Measurements from ENCODE around the gene NDRG4.
"Not testable (repeated sequence)": the region's sequence is repeated elsewhere in the genome, so short reads cannot be mapped to it uniquely, and the experiment has no call there.

NDRG4 gene

DNA sequence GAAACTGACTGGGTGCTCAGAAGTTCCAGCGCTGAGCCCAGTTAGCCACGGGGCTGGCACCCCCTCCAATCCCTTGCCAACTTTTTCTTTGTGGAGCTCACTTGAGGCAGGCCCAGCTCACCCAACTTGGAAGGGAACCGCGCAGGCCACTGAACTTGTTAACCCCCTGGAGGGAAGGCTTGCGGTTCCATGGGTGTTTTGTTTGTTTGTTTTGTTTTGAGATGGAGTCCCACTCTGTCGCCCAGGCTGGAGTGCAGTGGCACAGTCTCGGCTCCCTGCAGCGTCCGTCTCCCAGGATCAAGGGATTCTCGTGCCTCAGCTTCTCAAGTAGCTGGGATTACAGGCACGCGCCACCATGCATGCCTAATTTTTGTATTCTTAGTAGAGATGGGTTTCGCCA, 34.1 kb upstream of the NDRG4 start:
- no peak for DNase-seq

DNA sequence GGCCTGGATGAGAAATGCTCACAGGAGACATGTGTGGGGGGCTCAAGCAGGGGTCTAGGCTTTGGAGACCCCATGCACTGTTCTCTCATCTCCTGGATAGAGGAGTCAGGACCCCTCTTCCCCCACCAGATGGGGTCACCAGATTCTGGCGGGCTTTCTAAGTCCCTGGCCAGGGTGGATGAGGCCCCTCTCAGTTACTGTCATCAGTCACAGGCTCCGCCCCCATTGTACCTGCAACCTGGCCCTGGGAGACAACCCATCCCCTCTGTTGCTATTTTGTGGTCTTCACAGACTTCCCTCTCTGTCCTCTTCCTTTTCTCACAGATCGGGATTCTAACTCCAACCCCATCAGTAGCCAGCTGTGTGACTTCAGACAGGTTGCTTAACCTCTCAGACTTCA, 33.5 kb upstream of the NDRG4 start:
- DNase-seq, result no peak

DNA sequence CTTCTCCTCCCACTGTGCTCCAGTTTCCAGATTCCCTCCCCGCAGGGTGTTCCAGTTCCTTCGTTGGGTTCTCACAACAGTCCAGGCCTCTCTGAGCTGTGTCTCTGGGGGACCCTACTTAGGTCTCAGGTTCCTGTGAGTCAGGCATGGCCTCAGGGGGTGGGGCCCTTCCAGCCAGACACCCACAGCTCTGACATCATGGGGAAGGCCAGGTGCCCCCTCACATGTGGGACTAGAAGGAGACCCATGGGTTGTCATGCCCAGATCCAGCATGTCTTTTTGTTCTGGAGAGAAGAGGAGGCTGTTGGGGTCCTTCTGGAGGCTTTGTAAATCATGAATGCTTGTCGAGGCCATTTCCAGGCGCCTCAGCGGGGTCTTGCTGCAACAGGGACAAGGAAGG, 32.0 kb upstream of the NDRG4 start:
- no peak for DNase-seq

DNA sequence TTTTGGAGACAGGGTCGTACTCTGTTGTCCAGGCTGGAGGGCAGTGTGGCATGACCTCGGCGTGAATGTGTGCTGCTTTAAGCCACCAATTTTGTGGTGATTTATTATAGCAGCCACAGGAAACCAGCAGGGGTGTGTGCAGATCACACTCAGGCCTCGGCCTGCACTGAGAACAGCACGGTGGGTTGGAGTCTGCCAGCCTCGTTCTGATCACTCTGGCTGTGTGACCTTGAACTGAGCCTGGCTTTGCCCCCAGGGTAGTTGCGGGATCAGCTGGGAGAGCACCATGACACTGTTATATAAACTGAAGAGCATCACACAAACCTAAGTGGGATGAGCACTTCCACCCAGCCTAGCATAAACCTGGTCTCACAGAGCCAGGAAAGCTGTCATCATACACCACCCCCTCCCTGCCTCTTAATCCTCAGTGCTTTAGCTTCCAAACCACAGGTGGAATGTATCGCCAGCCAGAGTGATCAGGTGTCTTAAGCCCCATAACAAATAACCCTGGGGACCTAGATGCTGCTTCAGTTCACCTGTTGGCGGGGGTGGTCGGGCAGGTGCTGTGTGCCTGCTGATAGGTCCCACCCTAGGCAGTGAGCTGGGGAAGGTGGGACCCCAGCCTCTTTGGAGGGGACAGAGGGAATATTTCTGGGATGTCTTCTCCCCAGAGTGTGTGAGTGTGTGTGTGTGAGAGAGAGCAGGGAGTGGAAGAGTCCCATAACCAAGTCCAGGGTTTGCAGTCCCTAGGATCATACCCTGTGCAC, 28.6 kb upstream of the NDRG4 start:
- DNase-seq, result no peak

DNA sequence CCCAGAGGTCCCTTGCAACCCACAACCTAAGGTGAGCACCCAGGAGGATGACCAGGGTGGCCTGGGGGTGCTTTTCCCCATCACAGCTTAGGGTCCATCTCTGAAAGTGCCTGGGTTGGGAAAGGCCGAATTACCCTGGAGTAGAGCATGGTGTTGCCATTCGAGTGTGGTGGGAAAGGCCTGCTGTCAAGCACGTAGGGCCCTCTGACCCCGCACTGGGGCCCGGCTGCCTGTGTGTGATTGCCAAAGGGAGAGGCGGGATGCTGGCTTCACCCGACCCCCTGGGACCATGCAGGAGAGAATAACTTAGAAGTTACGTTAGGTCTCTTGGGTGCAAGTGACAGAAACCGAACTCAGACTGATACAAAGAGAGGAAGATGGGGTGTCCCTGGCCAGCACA, 27.7 kb upstream of the NDRG4 start:
- no peak for DNase-seq

DNA sequence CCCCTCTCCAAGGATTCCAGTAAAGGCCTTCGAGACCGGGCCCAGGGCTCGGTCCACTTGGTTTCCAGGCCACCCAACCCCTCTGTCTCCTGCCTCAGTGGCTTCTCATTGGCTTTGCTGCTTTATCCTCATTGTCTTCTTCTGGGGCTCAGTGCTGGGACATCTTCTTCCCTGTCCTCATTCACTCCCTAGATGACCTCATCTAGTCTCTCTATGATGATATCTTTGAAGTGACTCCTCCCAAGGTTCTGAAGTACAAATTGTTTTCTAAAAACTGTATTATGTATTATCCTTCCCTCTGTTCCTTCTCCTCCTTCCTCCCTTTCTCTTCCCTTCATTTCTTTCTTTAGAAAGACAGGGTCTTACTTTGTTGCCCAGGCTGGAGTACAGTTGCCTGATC, 27.1 kb upstream of the NDRG4 start:
- DNase-seq, result no peak

DNA sequence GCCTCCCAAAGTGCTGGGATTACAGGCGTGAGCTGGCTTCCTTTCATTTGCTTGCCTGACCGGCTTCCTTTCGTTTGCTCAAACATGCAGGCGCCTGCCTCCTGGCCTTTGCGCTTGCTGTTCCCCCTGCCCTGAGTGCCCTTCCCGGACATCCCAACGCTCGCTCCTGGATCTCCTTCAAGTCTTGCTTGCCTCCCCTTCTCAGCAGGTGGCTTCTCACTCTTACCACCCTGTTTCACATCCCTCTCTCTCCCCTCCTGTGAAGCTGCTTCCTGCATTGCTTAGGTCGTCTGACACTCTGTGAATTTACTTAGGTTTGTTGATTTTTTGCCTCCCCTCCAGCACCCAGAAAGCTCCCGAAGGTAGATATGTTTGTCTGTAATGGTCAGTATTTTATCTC, 25.6 kb upstream of the NDRG4 start:
- DNase-seq, result no peak

DNA sequence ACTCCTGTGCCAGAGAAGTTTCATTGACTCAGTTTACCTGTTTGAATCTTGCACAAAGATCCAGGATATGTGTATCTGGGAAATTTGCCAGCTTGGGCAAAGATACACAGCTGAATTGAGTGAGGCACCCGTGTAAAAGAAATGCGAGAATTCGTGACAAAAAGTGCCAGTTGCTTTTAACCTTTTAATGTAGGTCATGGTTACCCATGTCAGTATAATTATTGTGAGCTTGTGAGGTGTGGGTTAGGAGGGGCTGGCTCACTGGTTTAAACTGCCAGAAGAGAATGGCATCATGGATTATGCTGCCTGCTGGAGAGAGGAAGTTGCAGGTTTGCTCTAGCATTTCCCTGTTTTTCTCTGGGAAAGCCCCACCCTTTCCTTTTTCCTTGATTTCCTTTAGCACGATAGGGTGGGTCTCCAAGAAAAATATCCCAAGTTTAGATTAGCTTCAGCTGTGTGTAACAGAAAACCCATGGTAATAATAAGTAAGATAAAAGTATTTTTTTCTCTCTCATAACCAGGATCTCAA, 24.8 kb upstream of the NDRG4 start:
- no peak for DNase-seq

DNA sequence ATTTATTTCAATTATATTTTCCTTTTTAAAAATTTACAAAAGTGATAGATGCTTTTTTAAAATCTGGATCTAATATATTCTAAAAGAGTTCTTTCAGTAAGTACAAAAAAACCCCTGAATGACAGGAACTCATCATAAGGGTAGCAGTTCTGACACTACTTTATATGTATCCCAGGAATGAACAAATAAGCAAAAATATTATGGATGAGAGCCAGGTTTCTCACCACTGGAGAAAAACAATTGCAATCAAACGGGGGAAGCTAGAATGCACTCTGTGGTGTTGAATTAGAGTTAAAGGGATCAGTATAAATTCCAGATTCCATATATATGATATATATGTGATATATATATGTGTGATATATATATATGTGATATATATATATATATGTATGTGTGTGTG, 23.2 kb upstream of the NDRG4 start:
- DNase-seq, result no peak

DNA sequence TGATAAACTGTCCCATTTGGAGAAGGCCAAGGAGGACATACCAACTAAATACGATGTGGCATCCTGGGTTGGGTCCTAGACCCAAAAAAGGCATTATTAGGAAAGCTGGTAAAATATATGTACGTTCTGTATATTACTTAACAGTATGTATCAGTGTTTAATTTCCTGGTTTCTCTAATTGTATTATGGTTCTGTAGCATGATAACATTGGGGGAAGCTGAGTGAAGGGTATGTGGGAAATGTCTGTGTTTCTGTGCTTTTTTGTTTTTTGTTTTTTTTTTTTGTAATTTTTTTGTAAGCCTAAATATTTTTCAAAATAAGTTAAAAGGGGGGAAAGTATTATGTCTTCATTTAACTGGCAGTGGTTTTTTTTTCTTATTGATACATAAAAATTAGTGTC, 21.5 kb upstream of the NDRG4 start:
- no peak for DNase-seq

DNA sequence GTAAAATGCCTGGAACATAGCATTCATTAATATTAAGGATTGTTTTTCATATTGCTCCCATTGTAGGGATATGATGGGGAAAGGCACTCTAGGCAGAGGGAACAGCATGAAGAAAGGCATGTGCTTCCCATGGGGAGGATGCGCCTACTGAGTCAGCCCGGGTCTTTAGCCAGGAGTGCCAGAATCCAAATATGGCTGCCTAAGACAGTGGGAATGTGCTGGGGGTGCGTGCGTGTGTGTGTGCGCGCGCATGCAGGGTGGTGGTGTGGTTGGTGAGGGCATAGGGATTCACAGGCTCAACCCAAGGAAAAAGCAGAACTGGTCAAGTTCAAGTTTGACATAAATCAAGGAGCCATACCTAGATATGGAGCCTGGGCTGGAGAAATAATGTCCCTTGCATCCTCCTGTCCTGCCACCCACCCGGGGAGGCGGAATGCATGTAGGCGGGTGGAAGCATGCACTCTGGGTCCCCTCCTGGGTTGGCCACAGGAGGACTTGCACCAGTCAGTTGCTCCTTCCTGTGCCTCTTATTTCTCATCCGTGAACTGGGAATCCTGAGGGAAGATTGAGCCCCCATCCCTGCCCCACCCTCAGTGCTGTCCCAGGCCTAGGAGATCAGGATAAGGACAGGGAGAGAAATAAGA, 18.6 kb upstream of the NDRG4 start:
- no peak for DNase-seq

DNA sequence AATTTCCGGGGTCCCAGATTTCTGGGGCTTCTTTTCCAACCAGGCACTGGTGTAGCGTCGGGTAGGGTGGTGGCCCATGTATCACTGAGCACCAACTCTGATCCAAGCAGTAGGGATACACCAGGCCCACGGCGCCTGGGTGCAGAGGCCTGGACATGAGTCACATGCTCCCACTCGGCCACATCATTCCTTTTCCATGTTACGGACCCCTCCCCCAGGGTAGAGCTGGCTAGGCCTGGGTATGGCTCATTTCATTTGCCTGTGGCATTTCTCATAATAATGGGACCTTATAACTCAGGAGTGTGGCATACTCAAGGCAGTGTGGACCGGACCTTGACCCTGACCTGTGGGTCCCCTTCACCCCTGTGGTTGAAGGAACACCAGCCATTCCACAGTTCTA, 18.0 kb upstream of the NDRG4 start:
- no peak for DNase-seq

DNA sequence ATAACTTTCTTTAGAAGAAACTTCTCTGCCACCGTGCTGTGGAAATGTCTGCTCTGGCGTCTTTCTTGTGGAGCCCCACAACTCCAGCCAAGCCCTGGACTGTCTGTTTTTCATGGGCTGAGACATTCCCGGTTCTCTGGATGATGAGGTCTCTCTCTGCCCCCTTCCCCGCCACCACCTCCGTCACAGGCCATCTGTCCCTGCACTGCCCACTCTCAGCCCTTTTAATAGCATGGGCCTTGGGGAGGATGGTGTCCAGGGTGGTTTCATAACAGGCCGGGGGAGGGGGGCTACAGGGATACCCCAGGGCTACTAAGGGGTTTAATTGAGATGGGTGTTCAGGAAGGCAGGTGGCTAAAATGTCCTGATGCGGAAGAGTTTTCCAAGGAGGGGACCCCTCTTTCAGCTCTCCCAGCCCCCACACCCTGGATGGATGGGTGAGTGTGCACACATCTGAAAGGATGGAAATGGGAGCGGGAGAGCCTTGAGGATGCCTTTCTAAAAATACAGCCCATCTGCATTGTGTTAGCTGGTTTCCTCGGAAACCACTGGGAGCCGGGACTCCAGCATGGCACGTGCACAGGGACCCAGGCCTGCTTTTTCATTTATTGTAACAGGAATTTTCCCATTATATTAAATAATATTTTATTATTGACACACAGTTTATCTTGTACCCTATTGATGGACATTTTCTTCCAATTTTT, 14.6 kb upstream of the NDRG4 start:
- no peak for DNase-seq

DNA sequence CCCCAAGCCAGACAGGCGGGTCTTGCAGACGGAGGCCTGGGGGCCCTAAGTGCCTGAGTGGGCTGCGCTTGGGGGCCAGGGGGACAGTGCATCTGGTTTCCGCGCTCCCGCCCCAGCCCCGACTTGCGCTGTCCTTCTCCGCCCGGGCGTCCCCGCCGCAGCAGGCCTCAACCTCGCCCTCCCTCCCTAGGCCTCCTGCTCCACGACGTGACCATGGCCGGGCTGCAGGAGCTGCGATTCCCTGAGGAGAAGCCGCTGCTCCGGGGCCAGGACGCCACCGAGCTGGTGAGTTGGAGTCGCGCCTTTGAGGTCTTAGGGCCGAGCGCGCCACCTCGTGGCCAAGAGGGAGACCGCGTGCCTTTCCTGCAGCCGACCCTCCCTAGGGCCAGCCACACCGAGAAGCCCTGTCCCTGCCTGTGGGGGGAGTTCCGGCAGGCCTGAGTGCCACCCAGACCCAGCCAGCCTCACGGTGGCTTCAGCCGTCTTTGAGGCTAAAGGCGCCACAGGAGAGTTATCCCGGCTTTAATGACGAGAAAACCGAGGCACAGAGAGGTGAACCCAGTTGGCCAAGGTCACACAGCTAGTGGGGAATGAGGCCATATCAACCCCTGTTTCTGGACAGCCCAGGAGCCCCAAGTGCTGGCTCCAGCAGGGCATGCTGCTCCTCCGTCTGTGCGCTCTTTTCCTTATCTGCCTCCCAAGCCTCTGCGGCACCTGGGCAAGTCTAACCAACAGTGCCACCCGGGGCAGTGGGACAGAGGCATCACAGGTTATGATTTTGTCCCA, 12.2 kb upstream of the NDRG4 start:
- peak; percentile 76 for DNase-seq

DNA sequence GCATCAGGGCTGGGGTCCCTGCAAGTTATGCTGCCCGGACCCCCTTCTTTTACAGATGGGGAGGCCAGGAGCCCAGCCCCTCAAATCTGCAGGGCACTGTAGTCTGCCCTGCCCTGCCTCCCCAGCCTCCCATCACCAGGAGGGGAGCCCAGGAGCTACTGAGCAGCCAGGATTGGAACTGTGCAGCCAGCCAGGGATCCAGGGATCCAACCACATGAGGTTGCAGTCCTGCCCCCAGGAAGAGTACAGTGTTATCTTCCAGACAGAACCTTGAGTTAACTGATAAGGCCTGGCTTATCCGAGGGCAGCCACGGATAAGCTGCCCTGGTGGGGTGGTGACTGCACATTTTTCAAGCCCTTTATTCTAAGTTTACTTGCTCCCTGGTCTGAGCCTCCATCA, 11.4 kb upstream of the NDRG4 start:
- no peak for DNase-seq

DNA sequence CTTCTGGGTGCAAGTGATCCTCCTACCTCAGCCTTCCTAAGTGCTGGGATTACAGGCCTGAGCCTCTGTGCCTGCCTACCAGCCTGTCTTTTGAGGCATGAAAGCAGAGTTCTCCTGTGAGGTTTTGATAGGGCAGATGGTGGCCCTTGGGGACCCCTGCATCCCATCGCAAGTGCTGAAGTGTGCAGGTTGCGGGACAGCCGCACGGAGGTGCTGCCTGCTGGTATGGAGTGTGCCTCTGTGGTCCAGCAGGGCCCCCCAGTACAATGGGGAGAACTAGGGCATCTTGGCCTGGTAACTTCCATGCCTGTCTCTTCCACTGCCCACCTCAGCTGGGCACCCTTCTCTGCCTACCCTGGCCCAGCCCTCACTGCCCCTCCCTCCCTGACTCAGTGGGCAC, 9.9 kb upstream of the NDRG4 start:
- DNase-seq, result no peak

DNA sequence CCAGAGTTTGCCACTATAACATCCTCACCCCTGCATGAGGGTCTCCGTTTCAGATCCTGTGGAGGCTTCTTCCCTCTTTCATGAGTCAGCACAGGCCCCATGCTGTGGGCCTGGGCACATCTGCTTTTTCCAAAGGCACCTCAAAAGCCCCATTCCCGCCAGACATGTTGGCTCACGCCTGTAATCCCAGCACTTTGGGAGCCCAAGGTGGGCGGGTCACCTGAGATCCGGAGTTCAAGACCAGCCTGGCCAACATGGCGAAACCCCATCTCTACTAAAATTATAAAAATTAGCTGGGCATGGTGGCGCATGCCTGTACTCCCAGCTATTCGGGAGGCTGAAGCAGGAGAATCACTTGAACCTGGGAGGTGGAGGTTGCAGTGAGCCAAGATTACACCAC, 9.4 kb upstream of the NDRG4 start:
- DNase-seq, result not testable (repeated sequence)

DNA sequence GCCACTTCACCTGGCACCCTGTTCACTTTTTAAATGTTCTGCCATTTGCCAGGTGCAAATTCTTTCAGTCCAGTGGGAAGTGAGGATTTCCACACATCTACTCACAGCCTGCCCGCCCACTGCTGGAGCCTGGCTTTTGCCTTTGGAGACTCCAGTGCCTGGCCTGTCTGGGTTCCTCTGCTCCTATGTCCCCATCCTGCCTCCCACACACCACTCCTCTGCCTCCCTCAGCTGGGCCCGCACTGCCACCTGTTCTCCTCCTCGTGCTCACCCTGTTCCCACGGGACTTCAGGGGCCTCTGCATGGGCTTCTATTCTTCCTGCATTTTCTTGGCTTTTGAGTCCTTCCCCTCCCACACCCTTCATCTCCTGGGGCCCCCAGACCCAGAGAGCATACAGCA, 7.9 kb upstream of the NDRG4 start:
- no peak for DNase-seq

DNA sequence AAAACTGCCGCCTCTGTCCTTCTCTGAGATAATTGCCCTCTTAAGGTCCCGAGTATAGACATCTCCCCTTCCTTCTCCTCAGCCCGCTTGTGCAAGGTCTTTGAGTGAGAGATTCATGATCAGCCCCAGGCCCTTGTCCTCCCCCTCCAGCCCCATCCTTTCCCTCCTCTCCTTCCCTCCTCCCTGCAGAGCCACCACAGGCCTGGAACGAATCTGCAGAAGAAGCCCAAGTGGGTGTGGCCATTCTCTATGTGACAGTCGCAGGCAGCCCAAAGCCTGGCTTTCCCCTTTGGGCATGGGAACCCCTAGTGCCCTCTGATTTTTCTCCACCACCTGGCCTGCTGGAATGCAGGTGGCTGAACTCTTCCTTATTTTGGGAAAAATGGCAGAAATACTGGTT, 7.2 kb upstream of the NDRG4 start:
- DNase-seq, result no peak

DNA sequence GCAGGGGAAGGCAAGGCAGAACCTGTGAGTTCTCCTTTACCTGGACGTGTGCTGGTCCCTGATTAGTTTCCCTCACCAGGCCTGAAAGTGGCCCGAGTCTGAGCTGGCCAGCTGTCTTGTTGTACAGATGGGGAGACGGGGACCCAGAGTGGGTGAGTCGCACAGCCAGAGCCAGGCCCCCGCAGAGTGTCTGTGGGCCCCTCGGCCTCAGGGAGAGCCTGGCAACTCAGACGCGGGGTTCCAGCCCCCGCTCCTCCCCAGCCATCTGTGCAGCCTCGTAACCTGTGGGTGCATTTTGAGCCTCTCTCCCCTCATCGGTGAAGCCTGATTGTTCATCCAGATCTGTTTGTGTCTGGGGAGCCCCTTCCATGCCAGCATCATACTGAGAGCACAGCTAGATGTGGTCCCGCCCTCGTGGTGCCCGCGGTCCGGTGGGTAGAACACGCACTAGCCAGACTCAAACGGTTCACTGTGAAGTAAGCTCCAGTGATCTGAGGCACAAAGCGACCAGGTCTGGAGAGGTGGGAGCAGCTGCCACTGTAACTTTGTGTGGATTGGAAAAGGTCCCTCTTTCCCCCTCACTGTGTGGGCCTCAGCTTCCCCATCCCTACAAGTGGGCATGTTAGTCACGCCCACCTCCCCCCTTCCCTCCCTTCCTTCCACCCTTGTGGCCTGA, 6.0 kb upstream of the NDRG4 start:
- no peak for DNase-seq

DNA sequence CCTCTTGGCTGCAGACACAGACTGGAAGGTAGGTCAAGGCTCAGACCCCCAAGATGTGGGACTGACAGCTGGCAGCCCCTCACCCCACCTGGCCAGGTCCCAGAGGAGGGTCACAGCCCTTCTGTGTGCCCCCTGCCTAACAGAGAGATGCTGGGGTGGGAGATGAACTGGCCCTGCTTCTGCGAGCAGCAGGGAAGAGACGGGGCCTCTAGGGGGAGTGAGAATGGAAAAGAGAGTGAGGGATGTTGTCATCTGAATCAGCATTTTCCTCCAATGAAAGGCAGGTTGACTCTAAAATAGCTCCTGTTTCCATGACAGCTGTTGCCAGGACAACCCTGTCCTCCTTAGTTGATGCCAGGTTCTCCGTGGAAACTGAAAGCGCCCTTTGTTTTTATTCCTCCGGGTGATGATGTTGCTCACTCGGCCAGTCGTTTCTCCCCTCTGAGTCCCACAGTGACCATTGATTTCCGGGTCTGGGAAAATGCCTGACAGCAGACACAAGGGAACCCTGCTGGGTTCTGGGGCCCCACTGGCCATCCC, 4.9 kb upstream of the NDRG4 start:
- DNase-seq, result peak; percentile 95

Data from fibroblast of skin of scalp (primary cell).